B cell (primary cell): ENCODE measurements around the gene ERBIN. TPM values are rescaled to one million over a fixed set of nuclear protein-coding genes. Genes with fewer than 3 reads are reported as not detected.

ENCODE experiments used
- ATAC-seq: fragments of 200-7000 bp; cut with Tn5 transposase; one replicate; pipeline ENCODE4 v1.10.0; 2021; ENCODE audit warnings: low read depth, mild to moderate bottlenecking, moderate number of reproducible peaks, moderate library complexity
- CTCF ChIA-PET: fragments of 350-600 bp; sonication (Branson Sonifier 250); formaldehyde crosslinking; loops from one replicate; lab custom pipeline; 2021; ENCODE audit warnings: antibody characterized with exemption, inconsistent platforms; lab: Charles Lee
- POLR2A ChIA-PET: fragments of 350-600 bp; sonication (Branson Sonifier 250); formaldehyde crosslinking; loops from one replicate; lab custom pipeline; 2021; ENCODE audit warnings: antibody characterized with exemption; lab: Charles Lee
- DNase-seq: peaks from one replicate; pipeline ENCODE4 v3.0.0; 2013
- H2AFZ ChIP-seq: 2 replicates; pipeline ENCODE4 v1.6.1; 2012; ENCODE audit warnings: mild to moderate bottlenecking, low read depth, low read length; ENCODE audit not compliant: insufficient read depth, poor library complexity, severe bottlenecking
- H3K27ac ChIP-seq, 2 donors: 1 replicate in 1 of 2; 2 replicates in 1 of 2; pipeline ENCODE4 v1.5.1; 2012 to 2013; ENCODE audit warnings: low read length in 2 of 2, mild to moderate bottlenecking in 2 of 2, moderate library complexity in 1 of 2
- H3K27me3 ChIP-seq, 4 experiments: fragments of 200-600 bp in 1 of 4; sonication (generic) in 1 of 4; replicated peaks in 1 of 4; 1 replicate in 2 of 4; 2 replicates in 2 of 4; pipeline versions ENCODE4 v1.6.1 to v1.7.0; 2013 to 2016; ENCODE audit warnings: low read length in 3 of 4, mild to moderate bottlenecking in 2 of 4, mixed read lengths in 1 of 4, moderate library complexity in 1 of 4; ENCODE audit not compliant: insufficient read depth in 4 of 4, control insufficient read depth in 3 of 4; ENCODE audit errors: control extremely low read depth in 1 of 4
- H3K36me3 ChIP-seq, 2 experiments: replicated peaks in 1 of 2; 1 replicate in 1 of 2; 2 replicates in 1 of 2; pipeline versions ENCODE4 v1.6.1 to v1.7.1; 2013; ENCODE audit warnings: low read length in 1 of 2; ENCODE audit not compliant: insufficient read depth in 2 of 2, control insufficient read depth in 1 of 2; ENCODE audit errors: control extremely low read depth in 1 of 2, extremely low read depth in 1 of 2
- H3K4me1 ChIP-seq, 2 donors: fragments of 200-600 bp in 1 of 2; sonication (generic) in 1 of 2; 1 replicate in 1 of 2; 2 replicates in 1 of 2; pipeline versions ENCODE4 v1.5.1 to v1.6.1; 2013 to 2017; ENCODE audit warnings: low read length in 2 of 2; ENCODE audit not compliant: control insufficient read depth in 2 of 2, insufficient read depth in 2 of 2
- H3K4me2 ChIP-seq: replicated peaks from 2 replicates; pipeline ENCODE3; 2012; ENCODE audit warnings: mild to moderate bottlenecking, low read depth, low read length; ENCODE audit not compliant: poor library complexity, severe bottlenecking
- H3K4me3 ChIP-seq, 5 experiments: fragments of 200-600 bp in 1 of 5; sonication (generic) in 1 of 5; 1 replicate in 3 of 5; 2 replicates in 2 of 5; pipeline versions ENCODE4 v1.5.1 to v1.7.0; 2011 to 2016; ENCODE audit warnings: low read length in 4 of 5, mild to moderate bottlenecking in 4 of 5, low read depth in 2 of 5, control low read depth in 1 of 5, moderate library complexity in 1 of 5; ENCODE audit not compliant: insufficient read depth in 1 of 5; ENCODE audit errors: control extremely low read depth in 1 of 5, extremely low read depth in 1 of 5
- H3K79me2 ChIP-seq: fragments of 200-600 bp; sonication (generic); one replicate; pipeline ENCODE4 v1.6.0; 2016; ENCODE audit warnings: low read length; ENCODE audit not compliant: control insufficient read depth, insufficient read depth
- H3K9ac ChIP-seq: fragments of 200-600 bp; sonication (generic); 2 replicates; pipeline ENCODE4 v1.6.1; 2017; ENCODE audit warnings: mild to moderate bottlenecking, low read length, moderate library complexity
- H3K9me3 ChIP-seq, 3 donors: one replicate each; pipeline versions ENCODE4 v1.6.1 to v1.7.1; 2013; ENCODE audit warnings: low read length in 2 of 3; ENCODE audit not compliant: control insufficient read depth in 2 of 3, insufficient read depth in 1 of 3; ENCODE audit errors: control extremely low read depth in 1 of 3
- H4K20me1 ChIP-seq: 2 replicates; pipeline ENCODE4 v1.6.0; 2012; ENCODE audit warnings: mild to moderate bottlenecking, low read length; ENCODE audit not compliant: insufficient read depth, control insufficient read depth, poor library complexity, severe bottlenecking
- H3K27ac Mint-ChIP-seq: one replicate; pipeline ENCODE4 v1.8.0; 2021; ENCODE audit warnings: mixed read lengths
- H3K27me3 Mint-ChIP-seq: one replicate; pipeline ENCODE4 v1.8.0; 2021; ENCODE audit warnings: mixed read lengths
- H3K4me1 Mint-ChIP-seq: one replicate; pipeline ENCODE4 v1.8.0; 2021; ENCODE audit warnings: mixed read lengths
- H3K4me3 Mint-ChIP-seq: one replicate; pipeline ENCODE4 v1.8.0; 2021; ENCODE audit warnings: mixed read lengths
- H3K9me3 Mint-ChIP-seq: one replicate; pipeline ENCODE4 v1.8.0; 2022; ENCODE audit warnings: mixed read lengths; ENCODE audit not compliant: insufficient read depth
- CTCF ChIP-seq: fragments of 200-600 bp; IDR thresholded peaks from one replicate; pipeline ENCODE4 v1.8.0; 2022; ENCODE audit warnings: antibody characterized with exemption, mild to moderate bottlenecking
- EZH2 ChIP-seq: IDR thresholded peaks from 2 replicates; pipeline ENCODE4 v1.6.1; 2012; ENCODE audit warnings: borderline replicate concordance, low read depth, mild to moderate bottlenecking, moderate library complexity, low read length; ENCODE audit not compliant: insufficient read depth, poor library complexity, severe bottlenecking
- WGBS: methylation state at CpG from one replicate; pipeline ENCODE4 v1.1.5; 2013; ENCODE audit warnings: missing lambda C conversion rate; ENCODE audit not compliant: insufficient coverage; 5-methylcytosine and 5-hydroxymethylcytosine counted together
- intact Hi-C: fragments of 100-400 bp; cut with micrococcal nuclease; formaldehyde crosslinking; loops from one replicate; pipeline ENCODE4 v1.10.0; 2022
- polyA plus RNA-seq: library from polyadenylated mRNA; depleted of rRNA; stranded (reverse); fragments of >200 nt; gene quantifications from 2 replicates; pipeline ENCODE4 v1.2.3, GENCODE V29; 2012
- total RNA-seq, 2 donors: library from RNA; stranded (reverse); fragments of 120-200 nt in 1 of 2; gene quantifications; 1 replicate in 1 of 2; 2 replicates in 1 of 2; pipeline versions ENCODE4 v1.2.3 to v1.2.4, GENCODE V29; 2013 to 2022

The ERBIN gene
- total and polyA plus RNA-seq, 2 donors (not counting 1 experiment from before 2014, with no cell fraction given) = 27.7 to 106 TPM

- H3K79me2 ChIP-seq = no peaks in the 10 kb centered on the region
- DNase-seq (no peak), ATAC-seq (no peak)
- H3K9ac ChIP-seq = no peak overlapping the region
- H4K20me1 ChIP-seq = no peaks in the 10 kb centered on the region
- H3K4me1 ChIP-seq = no peaks in the 10 kb centered on the region
- no peak overlapping the region for H2AFZ ChIP-seq
- peaks cover 24% of the 10 kb centered on the region in 2 experiments for H3K36me3 ChIP-seq
- Mint-ChIP-seq H3K27me3 (no peaks in the 10 kb centered on the region), H3K27ac (no peak overlapping the region), H3K4me3 (no peak overlapping the region), H3K4me1 (no peaks in the 10 kb centered on the region), H3K9me3 (no peaks in the 10 kb centered on the region)
- H3K9me3 ChIP-seq = no peaks in the 10 kb centered on the region
- H3K4me3 ChIP-seq = no peak overlapping the region
- TF ChIP-seq CTCF (no peak), EZH2 (no peak)
- no peak overlapping the region for H3K4me2 ChIP-seq
- intact Hi-C loops = no loop called here
- ChIA-PET POLR2A (no interaction called here), CTCF (interaction anchor here (1.0 kb wide), 1 partner anchor 332 kb away, joined by 3 read pairs; no protein-coding TSS in a partner anchor)
- no peak overlapping the region for H3K27ac ChIP-seq
- H3K27me3 ChIP-seq = no peaks in the 10 kb centered on the region
Observed at GRCh38 chr5:66074901-66075300, 148.5 kb downstream of the ERBIN start.

- no peaks in the 10 kb centered on the region for H3K9me3 Mint-ChIP-seq
- DNase-seq (no peak), ATAC-seq (no peak)
- WGBS = no CpG with 5 or more reads among the region's 2 CpGs
- Histone ChIP-seq H3K27ac (no peak overlapping the region), H3K4me3 (no peak overlapping the region), H3K9ac (no peak overlapping the region), H3K36me3 (peaks cover 18% of the 10 kb centered on the region in 2 experiments), H3K4me2 (no peak overlapping the region), H4K20me1 (no peaks in the 10 kb centered on the region), H3K4me1 (no peaks in the 10 kb centered on the region), H3K79me2 (no peaks in the 10 kb centered on the region), H3K9me3 (no peaks in the 10 kb centered on the region), H2AFZ (no peak overlapping the region), H3K27me3 (no peaks in the 10 kb centered on the region)
- no peak overlapping the region for H3K4me3 Mint-ChIP-seq
- ChIA-PET POLR2A (no interaction called here), CTCF (no interaction called here)
- no peak for TF ChIP-seq EZH2
- no peak for TF ChIP-seq CTCF
- no peaks in the 10 kb centered on the region for H3K4me1 Mint-ChIP-seq
- no peaks in the 10 kb centered on the region for H3K27me3 Mint-ChIP-seq
- intact Hi-C loops = no loop called here
- no peak overlapping the region for H3K27ac Mint-ChIP-seq
Observed at GRCh38 chr5:66080664-66081063, 154.3 kb downstream of the ERBIN start.
